ENCODE measurements around the gene SIGLEC9.

The SIGLEC9 gene

DNA sequence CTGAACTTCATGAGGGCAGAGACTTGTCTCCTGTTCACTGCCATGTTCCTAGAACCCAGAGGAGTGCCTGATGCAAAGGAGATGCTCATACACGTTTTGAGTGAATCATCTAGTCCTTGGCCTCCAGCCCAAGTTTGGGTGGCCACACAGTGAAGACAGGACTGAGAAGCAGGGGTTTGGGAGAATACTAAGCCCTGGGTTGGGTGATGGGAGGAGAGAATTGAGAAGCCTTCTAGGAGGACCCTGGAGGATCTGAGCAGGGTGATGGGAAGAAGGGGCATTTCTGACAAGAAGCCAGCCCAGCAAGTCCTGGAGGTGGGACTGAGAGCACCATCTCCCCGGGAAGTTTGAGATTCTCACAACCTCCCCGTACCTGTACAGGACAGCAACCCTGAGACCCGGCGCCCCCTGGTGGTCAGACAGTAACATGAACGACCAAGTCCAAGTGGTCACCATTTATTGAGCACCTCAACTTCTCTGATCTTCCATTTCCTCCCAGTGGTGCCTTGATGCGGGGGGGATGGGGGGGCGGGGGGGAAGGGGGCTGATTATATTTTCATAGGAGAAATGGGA is 27.5 kb upstream of the SIGLEC9 start:
- no peak overlapping the region for H3K27ac ChIP-seq (ENCODE audit: low read depth, low read length, severe bottlenecking)
- WGBS, 2 experiments (ENCODE audit: insufficient coverage in 2 of 2) = 23 to 33% methylated on average over 2 to 5 of the region's 8 CpGs
- no peaks in the 10 kb centered on the region for H3K9me3 ChIP-seq (ENCODE audit: control insufficient read depth, low read length)
- no peaks in the 10 kb centered on the region for H3K4me1 ChIP-seq (ENCODE audit: control insufficient read depth, insufficient read depth, low read length, poor library complexity, severe bottlenecking)
- peaks cover 18% of the 10 kb centered on the region for H3K36me3 ChIP-seq (ENCODE audit: control insufficient read depth, insufficient read depth, low read length)
- H3K4me3 ChIP-seq (ENCODE audit: extremely low read depth, insufficient read depth, low read length, poor library complexity, severe bottlenecking) = no peak overlapping the region

DNA sequence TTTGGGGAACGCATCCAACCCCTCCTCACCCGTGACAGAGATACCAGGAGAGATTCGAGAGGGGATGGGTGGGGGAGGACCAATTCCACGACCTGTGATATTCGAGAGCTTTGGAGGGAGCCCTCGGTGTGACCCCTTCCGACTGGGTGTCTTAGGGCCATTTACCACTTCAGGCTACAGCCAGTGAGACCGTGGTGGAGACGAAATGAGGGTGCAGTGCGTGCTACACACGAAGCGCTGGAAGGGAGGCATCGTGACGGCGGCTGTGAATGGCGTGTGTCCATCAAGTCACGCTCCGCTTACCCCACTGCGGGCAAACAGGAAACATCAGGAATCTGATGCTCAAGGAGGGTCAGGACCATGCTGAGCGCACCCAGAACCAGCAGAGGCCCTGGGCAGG is 26.9 kb upstream of the SIGLEC9 start:
- no peaks in the 10 kb centered on the region for H3K9me3 ChIP-seq (ENCODE audit: control insufficient read depth, low read length)
- WGBS, 2 experiments (ENCODE audit: insufficient coverage in 2 of 2) = 88 to 90% methylated on average over 18 of the region's 20 CpGs
- H3K4me3 ChIP-seq (ENCODE audit: extremely low read depth, insufficient read depth, low read length, poor library complexity, severe bottlenecking) = no peak overlapping the region
- H3K4me1 ChIP-seq (ENCODE audit: control insufficient read depth, insufficient read depth, low read length, poor library complexity, severe bottlenecking) = no peaks in the 10 kb centered on the region
- peaks cover 24% of the 10 kb centered on the region for H3K36me3 ChIP-seq (ENCODE audit: control insufficient read depth, insufficient read depth, low read length)
- no peak overlapping the region for H3K27ac ChIP-seq (ENCODE audit: low read depth, low read length, severe bottlenecking)

DNA sequence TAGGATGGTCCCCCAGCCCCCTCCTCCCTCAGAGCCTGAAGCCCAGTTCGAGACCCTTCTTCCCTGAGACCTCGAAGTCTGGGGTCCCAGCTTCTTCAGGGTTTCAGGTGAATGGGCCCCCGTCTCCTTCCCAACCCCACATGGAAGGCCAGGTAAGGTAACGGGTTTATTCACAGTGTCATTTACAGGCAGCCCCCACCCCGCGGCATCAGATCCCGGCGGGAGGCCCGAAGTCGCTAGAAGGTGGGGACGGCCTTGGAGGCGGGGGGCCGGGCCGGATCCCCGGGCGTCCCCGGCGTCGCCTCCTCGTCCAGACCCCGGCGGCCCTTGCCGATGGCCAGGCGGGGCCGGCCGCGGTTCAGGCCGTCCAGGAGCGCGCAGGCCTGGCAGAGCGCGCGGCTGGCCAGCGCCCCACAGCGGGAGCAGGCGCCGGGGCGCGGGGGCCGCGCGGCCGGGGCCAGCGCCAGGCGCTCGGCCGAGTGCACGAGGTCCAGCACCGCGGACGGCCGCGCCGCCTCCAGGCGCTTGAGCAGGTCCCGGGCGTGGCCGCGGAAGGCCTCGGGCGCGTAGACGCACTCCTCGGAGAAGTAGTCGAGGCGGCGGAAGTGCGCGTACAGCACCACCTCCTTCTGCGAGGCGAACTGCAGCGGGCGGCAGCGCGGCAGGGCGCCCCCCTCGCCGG is 26.2 kb upstream of the SIGLEC9 start:
- WGBS, 2 experiments (ENCODE audit: insufficient coverage in 2 of 2) = 96 to 97% methylated on average over 77 to 78 of the region's 78 CpGs
- no peaks in the 10 kb centered on the region for H3K9me3 ChIP-seq (ENCODE audit: control insufficient read depth, low read length)

DNA sequence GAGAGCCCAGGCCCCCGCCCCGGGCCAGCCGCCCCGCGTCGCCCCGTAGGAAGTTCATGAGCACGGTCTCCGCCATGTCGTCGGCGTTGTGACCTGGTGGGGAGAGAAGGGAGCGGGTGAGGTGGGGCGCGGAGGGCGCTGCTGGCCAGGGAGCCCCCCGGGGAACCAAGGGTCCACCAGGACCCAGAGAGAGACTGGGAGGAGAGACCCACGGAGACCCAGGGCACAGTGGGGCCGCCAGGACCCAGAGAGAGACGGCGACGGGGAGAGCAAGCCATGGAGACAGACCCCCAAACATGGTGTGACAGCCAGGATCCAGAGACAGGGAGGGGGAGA is 25.7 kb upstream of the SIGLEC9 start:
- Histone ChIP-seq H3K27ac (ENCODE audit: low read depth, low read length, severe bottlenecking) (no peak overlapping the region), H3K4me3 (ENCODE audit: extremely low read depth, insufficient read depth, low read length, poor library complexity, severe bottlenecking) (no peak overlapping the region), H3K36me3 (ENCODE audit: control insufficient read depth, insufficient read depth, low read length) (peaks cover 35% of the 10 kb centered on the region), H3K9me3 (ENCODE audit: control insufficient read depth, low read length) (no peaks in the 10 kb centered on the region), H3K4me1 (ENCODE audit: control insufficient read depth, insufficient read depth, low read length, poor library complexity, severe bottlenecking) (no peaks in the 10 kb centered on the region)
- 92 to 94% methylated on average over 22 of the region's 22 CpGs for WGBS, 2 experiments (ENCODE audit: insufficient coverage in 2 of 2)

More for the DNA sequence above, 26.2 kb upstream of the SIGLEC9 start:
- H3K4me3 ChIP-seq (ENCODE audit: extremely low read depth, insufficient read depth, low read length, poor library complexity, severe bottlenecking) = no peak overlapping the region
- H3K4me1 ChIP-seq (ENCODE audit: control insufficient read depth, insufficient read depth, low read length, poor library complexity, severe bottlenecking) = no peaks in the 10 kb centered on the region
- H3K36me3 ChIP-seq (ENCODE audit: control insufficient read depth, insufficient read depth, low read length) = peaks cover 31% of the 10 kb centered on the region
- H3K27ac ChIP-seq (ENCODE audit: low read depth, low read length, severe bottlenecking) = no peak overlapping the region

DNA sequence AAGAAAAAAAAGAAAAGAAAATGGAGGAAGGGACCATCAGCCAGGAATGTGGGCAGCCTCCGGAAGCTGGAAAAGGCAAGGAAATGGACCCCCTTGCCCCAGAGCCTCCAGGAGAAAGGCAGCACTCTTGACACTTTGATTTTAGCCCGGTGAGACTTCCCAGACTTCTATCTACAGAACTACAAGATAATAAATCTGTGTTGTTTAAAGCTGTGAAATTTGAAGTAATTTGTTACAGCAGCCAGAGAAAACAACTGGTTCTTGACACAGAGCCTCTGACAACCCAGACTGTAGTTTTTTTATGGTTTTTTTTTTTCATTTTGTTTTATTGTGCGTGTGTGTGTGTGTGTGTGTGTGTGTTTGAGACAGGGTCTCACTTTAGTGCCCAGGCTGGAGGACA is 24.1 kb upstream of the SIGLEC9 start:
- Histone ChIP-seq H3K27ac (ENCODE audit: low read depth, low read length, severe bottlenecking) (no peak overlapping the region), H3K4me3 (ENCODE audit: extremely low read depth, insufficient read depth, low read length, poor library complexity, severe bottlenecking) (no peak overlapping the region), H3K36me3 (ENCODE audit: control insufficient read depth, insufficient read depth, low read length) (peaks cover 35% of the 10 kb centered on the region), H3K9me3 (ENCODE audit: control insufficient read depth, low read length) (no peaks in the 10 kb centered on the region), H3K4me1 (ENCODE audit: control insufficient read depth, insufficient read depth, low read length, poor library complexity, severe bottlenecking) (no peaks in the 10 kb centered on the region)
- 88% methylated on average over 1 of the region's 3 CpGs; no CpG with 5 or more reads in 1 of the 2 experiments for WGBS, 2 experiments (ENCODE audit: insufficient coverage in 2 of 2)

DNA sequence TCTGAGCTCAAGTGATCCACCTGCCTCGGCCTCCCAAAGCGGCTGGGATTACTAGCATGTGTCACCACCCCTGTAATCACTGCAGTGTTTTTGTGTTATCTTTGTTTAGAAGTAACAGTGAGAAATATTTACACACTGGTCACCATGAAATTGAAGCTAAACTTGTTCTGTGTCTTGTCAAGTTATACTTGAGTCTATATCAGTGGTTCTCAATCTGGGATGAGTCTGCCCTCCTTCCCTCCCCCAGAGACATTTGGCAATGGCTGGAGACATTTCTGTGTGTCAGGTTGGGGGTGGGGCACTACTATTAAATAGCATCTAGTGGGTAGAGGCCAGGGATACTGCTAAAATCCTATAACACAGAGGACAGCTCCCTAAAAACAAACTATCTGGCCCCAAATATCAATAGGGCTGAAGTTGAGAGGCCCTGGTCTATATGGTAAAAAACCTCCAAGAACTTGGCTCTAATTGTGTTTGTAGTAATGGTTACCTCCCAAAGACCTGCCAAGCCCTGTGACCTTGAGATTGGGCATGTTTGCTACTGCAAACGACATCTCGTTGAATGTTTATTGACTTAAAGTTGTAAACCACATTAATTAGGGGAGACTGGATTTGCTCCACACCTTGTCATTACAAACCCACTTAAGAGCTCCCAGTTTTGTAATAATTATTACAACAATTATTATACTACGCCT is 23.4 kb upstream of the SIGLEC9 start:
- Histone ChIP-seq H3K4me1 (ENCODE audit: control insufficient read depth, insufficient read depth, low read length, poor library complexity, severe bottlenecking) (no peaks in the 10 kb centered on the region), H3K27ac (ENCODE audit: low read depth, low read length, severe bottlenecking) (no peak overlapping the region), H3K36me3 (ENCODE audit: control insufficient read depth, insufficient read depth, low read length) (peaks cover 35% of the 10 kb centered on the region), H3K4me3 (ENCODE audit: extremely low read depth, insufficient read depth, low read length, poor library complexity, severe bottlenecking) (no peak overlapping the region), H3K9me3 (ENCODE audit: control insufficient read depth, low read length) (no peaks in the 10 kb centered on the region)
- 90 to 100% methylated on average over 1 to 4 of the region's 5 CpGs for WGBS, 2 experiments (ENCODE audit: insufficient coverage in 2 of 2)

DNA sequence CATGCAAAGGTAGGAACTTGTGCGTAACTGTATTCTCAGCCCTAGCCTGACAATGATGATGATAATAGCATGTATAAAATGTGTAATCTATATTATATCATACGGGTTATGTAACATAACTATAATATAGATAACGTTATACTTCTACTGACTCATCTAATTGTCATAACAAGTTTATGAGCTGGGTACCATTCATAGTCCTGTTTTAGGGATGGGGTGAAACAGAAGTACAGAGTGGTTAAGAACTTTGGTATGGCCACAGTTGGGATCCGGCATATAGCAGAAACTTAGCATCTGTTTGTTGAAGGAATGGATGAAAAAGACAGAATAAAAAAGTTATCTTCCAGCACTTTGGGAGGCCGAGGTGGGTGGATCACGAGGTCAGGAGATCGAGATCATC is 21.7 kb upstream of the SIGLEC9 start:
- 92 to 100% methylated on average over 1 to 2 of the region's 7 CpGs for WGBS, 2 experiments (ENCODE audit: insufficient coverage in 2 of 2)
- H3K4me1 ChIP-seq (ENCODE audit: control insufficient read depth, insufficient read depth, low read length, poor library complexity, severe bottlenecking) = no peaks in the 10 kb centered on the region
- no peak overlapping the region for H3K27ac ChIP-seq (ENCODE audit: low read depth, low read length, severe bottlenecking)
- peaks cover 32% of the 10 kb centered on the region for H3K36me3 ChIP-seq (ENCODE audit: control insufficient read depth, insufficient read depth, low read length)
- no peaks in the 10 kb centered on the region for H3K9me3 ChIP-seq (ENCODE audit: control insufficient read depth, low read length)
- H3K4me3 ChIP-seq (ENCODE audit: extremely low read depth, insufficient read depth, low read length, poor library complexity, severe bottlenecking) = no peak overlapping the region

DNA sequence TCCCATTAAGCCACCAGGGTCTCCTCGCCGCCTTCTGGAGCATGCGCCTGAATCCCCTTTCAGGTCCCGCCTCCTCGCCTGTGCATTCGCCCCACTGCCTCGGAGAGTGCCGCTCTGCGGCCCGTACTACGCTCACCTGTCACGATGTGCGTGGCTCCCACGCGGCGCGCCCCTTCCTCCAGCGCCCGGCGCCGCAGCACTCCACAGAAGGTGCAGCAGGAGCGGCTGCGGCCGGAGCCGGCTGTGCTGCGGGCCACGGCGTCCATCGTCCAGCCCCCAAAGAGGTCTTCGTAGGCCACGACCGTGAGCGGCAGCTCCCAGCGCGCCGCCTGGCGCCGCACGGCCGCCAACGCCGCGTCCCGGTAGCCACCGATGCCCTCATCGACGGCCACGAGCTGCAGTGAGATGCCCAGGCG is 20.8 kb upstream of the SIGLEC9 start:
- Histone ChIP-seq H3K9me3 (ENCODE audit: control insufficient read depth, low read length) (no peaks in the 10 kb centered on the region), H3K4me1 (ENCODE audit: control insufficient read depth, insufficient read depth, low read length, poor library complexity, severe bottlenecking) (no peaks in the 10 kb centered on the region), H3K27ac (ENCODE audit: low read depth, low read length, severe bottlenecking) (no peak overlapping the region), H3K36me3 (ENCODE audit: control insufficient read depth, insufficient read depth, low read length) (peaks cover 27% of the 10 kb centered on the region), H3K4me3 (ENCODE audit: extremely low read depth, insufficient read depth, low read length, poor library complexity, severe bottlenecking) (no peak overlapping the region)
- 97 to 98% methylated on average over 45 to 49 of the region's 49 CpGs for WGBS, 2 experiments (ENCODE audit: insufficient coverage in 2 of 2)

DNA sequence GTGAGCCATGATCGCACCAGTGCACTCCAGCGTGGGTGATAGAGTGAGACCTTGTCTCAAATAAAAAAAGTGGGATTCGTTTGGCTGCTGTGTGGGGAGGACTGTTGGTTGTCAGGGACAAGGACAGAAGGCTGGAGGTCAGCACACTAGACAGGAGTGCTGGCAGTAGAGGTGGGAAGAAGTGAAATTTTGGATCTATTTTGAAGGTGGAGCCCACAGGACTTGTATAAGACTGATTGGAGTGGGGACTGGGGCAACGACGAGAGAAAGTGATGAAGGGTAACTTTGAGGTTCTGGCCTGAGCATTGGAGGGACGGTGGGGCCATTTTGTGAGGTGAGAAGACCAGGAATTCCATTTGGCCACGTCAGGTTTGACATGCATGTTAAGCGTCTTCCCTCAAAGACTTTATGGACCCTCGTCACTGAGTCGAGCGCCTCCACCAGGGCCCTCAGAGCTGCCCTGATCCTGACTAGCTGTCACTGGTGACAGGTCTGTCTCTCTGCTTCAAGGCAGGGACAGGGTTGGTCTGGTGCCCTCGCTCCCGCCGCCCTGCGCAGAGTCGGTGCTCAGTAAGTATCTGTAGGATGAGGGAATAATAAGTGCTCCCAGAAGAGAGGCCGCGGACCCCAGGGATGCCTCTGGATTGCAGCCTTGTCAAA is 17.2 kb upstream of the SIGLEC9 start:
- H3K9me3 ChIP-seq (ENCODE audit: control insufficient read depth, low read length) = no peaks in the 10 kb centered on the region
- peaks cover 13% of the 10 kb centered on the region for H3K36me3 ChIP-seq (ENCODE audit: control insufficient read depth, insufficient read depth, low read length)
- peak overlapping the region; percentile 79 for H3K27ac ChIP-seq (ENCODE audit: low read depth, low read length, severe bottlenecking)
- 25 to 31% methylated on average over 12 to 18 of the region's 18 CpGs for WGBS, 2 experiments (ENCODE audit: insufficient coverage in 2 of 2)
- H3K4me1 ChIP-seq (ENCODE audit: control insufficient read depth, insufficient read depth, low read length, poor library complexity, severe bottlenecking) = no peaks in the 10 kb centered on the region
- H3K4me3 ChIP-seq (ENCODE audit: extremely low read depth, insufficient read depth, low read length, poor library complexity, severe bottlenecking) = peak overlapping the region; percentile 67

DNA sequence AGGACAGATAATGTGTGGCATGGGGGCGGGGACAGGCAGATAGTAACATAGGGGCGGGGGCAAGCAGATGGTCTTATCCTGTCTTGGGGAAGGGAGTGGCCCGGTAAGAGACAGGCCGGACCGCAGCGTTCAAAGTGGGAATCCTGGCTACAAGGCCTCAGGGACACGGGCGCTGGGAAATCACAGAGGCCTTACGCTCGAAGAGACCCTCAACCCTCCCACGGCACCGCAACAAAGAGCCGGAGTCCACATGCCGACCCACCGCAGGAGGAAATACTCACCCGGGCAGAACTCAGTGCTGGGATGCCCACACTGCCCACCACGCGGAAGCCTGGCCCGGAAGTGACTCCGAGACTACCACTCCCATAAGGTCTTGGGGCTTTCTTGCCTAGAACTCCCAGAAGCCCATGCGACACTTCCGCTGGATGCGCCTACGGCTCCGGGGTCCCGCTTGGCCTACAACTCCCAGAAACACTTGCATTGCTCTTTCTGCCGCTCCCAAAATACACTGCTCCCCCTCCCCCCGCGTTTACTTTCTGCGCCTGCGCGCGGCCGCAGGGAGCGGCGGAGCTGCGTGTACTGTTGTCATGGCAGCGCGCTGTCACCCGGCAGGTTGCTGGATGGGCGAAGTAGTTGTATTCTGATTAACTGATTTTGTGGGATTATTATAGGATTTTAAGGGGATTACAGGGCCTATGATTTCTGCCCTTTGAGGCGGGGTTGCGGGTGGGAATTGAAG is 16.5 kb upstream of the SIGLEC9 start, which contains the start of gene CTU1:
Gene CTU1 (minus strand): TSS at position 344 of the 739 bp plus-strand sequence. CDS start 3,840 bp downstream, outside the sequence.
- Histone ChIP-seq H3K4me1 (ENCODE audit: control insufficient read depth, insufficient read depth, low read length, poor library complexity, severe bottlenecking) (no peaks in the 10 kb centered on the region), H3K27ac (ENCODE audit: low read depth, low read length, severe bottlenecking) (peak within 1 kb of the TSS; percentile 79), H3K36me3 (ENCODE audit: control insufficient read depth, insufficient read depth, low read length) (peaks cover 6% of the 10 kb centered on the region), H3K9me3 (ENCODE audit: control insufficient read depth, low read length) (no peaks in the 10 kb centered on the region), H3K4me3 (ENCODE audit: extremely low read depth, insufficient read depth, low read length, poor library complexity, severe bottlenecking) (peak within 1 kb of the TSS; percentile 67)
- 0% methylated on average over 29 to 31 of the region's 43 CpGs for WGBS, 2 experiments (ENCODE audit: insufficient coverage in 2 of 2)
